Natural killer cell (primary cell): ENCODE data around the gene SPPL2A. TPM values are rescaled to one million over a fixed set of nuclear protein-coding genes. Genes with fewer than 3 reads are reported as not detected.

Experiments used
- ATAC-seq, 3 donors: fragments of 150-1000 bp in 2 of 3; fragments of 200-7000 bp in 1 of 3; cut with Tn5 transposase; 1 replicate in 1 of 3; 2 replicates in 2 of 3; pipeline ENCODE4 v1.10.0; 2021; ENCODE audit warnings: mild to moderate bottlenecking in 2 of 3, moderate library complexity in 2 of 3
- DNase-seq, 2 donors: peaks; one replicate each; pipeline versions ENCODE4 v3.0.0 to v3.0.0-alpha.2; 2013 to 2021; ENCODE audit warnings: mixed read lengths in 1 of 2
- H3K27ac ChIP-seq: one replicate; pipeline ENCODE4 v1.5.1; 2013; ENCODE audit warnings: mild to moderate bottlenecking, low read length
- H3K27me3 ChIP-seq: one replicate; pipeline ENCODE4 v1.6.1; 2013; ENCODE audit warnings: low read length; ENCODE audit not compliant: control insufficient read depth, insufficient read depth
- H3K36me3 ChIP-seq: one replicate; pipeline ENCODE4 v1.6.1; 2013; ENCODE audit warnings: low read length; ENCODE audit not compliant: control insufficient read depth, insufficient read depth
- H3K4me1 ChIP-seq: one replicate; pipeline ENCODE4 v1.6.1; 2013; ENCODE audit warnings: low read length; ENCODE audit not compliant: control insufficient read depth, insufficient read depth
- H3K4me3 ChIP-seq: one replicate; pipeline ENCODE4 v1.5.1; 2013; ENCODE audit warnings: low read length
- H3K9me3 ChIP-seq: one replicate; pipeline ENCODE4 v1.6.1; 2013; ENCODE audit warnings: low read length; ENCODE audit not compliant: control insufficient read depth, insufficient read depth
- H3K27ac Mint-ChIP-seq, 2 donors: one replicate each; pipeline ENCODE4 v1.8.0; 2022; ENCODE audit warnings: mild to moderate bottlenecking in 2 of 2, mixed read lengths in 2 of 2, moderate library complexity in 1 of 2
- H3K27me3 Mint-ChIP-seq, 2 donors: one replicate each; pipeline ENCODE4 v1.8.0; 2022; ENCODE audit warnings: low read depth in 2 of 2, mixed read lengths in 2 of 2
- H3K36me3 Mint-ChIP-seq: one replicate; pipeline ENCODE4 v1.8.0; 2022; ENCODE audit warnings: mixed read lengths
- H3K4me1 Mint-ChIP-seq, 2 donors: one replicate each; pipeline ENCODE4 v1.8.0; 2022; ENCODE audit warnings: mixed read lengths in 2 of 2
- H3K4me3 Mint-ChIP-seq: one replicate; pipeline ENCODE4 v1.8.0; 2022; ENCODE audit warnings: mild to moderate bottlenecking, moderate library complexity, mixed read lengths
- H3K9me3 Mint-ChIP-seq, 2 donors: one replicate each; pipeline ENCODE4 v1.8.0; 2022; ENCODE audit warnings: mixed read lengths in 2 of 2
- WGBS: methylation state at CpG from one replicate; pipeline ENCODE4 v1.1.7; 2013; ENCODE audit warnings: missing lambda C conversion rate; ENCODE audit not compliant: insufficient coverage; 5-methylcytosine and 5-hydroxymethylcytosine counted together
- intact Hi-C: fragments of 100-400 bp; cut with micrococcal nuclease; formaldehyde crosslinking; loops from one replicate; pipeline ENCODE4 v1.14.2; 2022
- total RNA-seq, 4 donors: library from RNA; stranded (reverse); fragments of 120-200 nt in 1 of 4; gene quantifications; one replicate each; pipeline versions ENCODE4 v1.2.3 to v1.2.4, GENCODE V29; 2013 to 2022
- TF ChIP-seq, protein P1 (sequence below): fragments of 200-600 bp; IDR thresholded peaks from one replicate; pipeline ENCODE4 v1.8.0; 2022; ENCODE audit warnings: antibody characterized with exemption

SPPL2A gene
- total RNA-seq, 3 donors from 2014 or later (not counting 1 experiment from before 2014, with no cell fraction given) = 104 to 122 (median 120) TPM

DNA sequence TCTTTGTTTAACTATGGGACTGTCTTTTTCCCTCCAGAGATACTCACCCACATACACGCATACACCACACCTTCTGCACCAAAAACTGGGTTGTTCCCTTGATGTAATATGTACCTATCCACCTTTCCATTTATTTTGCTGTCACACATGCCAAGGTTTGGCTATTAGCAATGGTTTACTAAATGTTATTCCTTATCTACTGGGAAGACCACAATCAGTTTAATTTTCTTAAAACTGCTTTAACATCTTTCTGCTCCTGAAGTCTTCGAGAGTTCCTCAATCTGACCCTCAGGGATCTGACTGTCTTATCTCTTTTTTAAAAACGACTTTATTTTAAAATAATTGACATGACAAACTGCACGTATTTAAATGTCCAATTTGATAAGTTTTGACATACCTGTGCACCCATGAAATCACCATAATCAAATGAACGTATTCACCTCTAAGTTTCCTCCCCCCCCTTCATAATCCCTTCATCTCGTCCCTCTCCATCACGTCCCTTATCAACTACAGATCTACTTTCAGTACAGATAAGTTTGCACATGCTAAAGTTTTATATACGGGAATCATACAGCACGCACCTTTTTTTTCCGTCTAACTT lies 78.1 kb downstream of the SPPL2A start:
- Mint-ChIP-seq H3K27ac (peak overlapping the region; percentile 97), H3K27me3 (no peaks in the 10 kb centered on the region), H3K4me3 (peak overlapping the region; percentile 99), H3K9me3 (no peaks in the 10 kb centered on the region), H3K36me3 (no peaks in the 10 kb centered on the region), H3K4me1 (peaks cover 41 to 49% of the 10 kb centered on the region in 2 donors)
- Histone ChIP-seq H3K27me3 (no peaks in the 10 kb centered on the region), H3K9me3 (no peaks in the 10 kb centered on the region), H3K36me3 (peaks cover 3% of the 10 kb centered on the region), H3K27ac (peak overlapping the region; percentile 94), H3K4me3 (peak overlapping the region; percentile 73), H3K4me1 (peaks cover 20% of the 10 kb centered on the region)
- intact Hi-C loops = loop anchor here (5.0 to 10.0 kb wide), 2 partner anchors 65 to 333 kb away; partner anchors contain the start of gene GABPB1
- TF ChIP-seq, protein P1, sequence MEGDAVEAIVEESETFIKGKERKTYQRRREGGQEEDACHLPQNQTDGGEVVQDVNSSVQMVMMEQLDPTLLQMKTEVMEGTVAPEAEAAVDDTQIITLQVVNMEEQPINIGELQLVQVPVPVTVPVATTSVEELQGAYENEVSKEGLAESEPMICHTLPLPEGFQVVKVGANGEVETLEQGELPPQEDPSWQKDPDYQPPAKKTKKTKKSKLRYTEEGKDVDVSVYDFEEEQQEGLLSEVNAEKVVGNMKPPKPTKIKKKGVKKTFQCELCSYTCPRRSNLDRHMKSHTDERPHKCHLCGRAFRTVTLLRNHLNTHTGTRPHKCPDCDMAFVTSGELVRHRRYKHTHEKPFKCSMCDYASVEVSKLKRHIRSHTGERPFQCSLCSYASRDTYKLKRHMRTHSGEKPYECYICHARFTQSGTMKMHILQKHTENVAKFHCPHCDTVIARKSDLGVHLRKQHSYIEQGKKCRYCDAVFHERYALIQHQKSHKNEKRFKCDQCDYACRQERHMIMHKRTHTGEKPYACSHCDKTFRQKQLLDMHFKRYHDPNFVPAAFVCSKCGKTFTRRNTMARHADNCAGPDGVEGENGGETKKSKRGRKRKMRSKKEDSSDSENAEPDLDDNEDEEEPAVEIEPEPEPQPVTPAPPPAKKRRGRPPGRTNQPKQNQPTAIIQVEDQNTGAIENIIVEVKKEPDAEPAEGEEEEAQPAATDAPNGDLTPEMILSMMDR = no peak
- no peak for ATAC-seq
- WGBS = 52% methylated on average over 10 of the region's 10 CpGs
- peak in 1 of 2 donors; percentile 14 for DNase-seq

DNA sequence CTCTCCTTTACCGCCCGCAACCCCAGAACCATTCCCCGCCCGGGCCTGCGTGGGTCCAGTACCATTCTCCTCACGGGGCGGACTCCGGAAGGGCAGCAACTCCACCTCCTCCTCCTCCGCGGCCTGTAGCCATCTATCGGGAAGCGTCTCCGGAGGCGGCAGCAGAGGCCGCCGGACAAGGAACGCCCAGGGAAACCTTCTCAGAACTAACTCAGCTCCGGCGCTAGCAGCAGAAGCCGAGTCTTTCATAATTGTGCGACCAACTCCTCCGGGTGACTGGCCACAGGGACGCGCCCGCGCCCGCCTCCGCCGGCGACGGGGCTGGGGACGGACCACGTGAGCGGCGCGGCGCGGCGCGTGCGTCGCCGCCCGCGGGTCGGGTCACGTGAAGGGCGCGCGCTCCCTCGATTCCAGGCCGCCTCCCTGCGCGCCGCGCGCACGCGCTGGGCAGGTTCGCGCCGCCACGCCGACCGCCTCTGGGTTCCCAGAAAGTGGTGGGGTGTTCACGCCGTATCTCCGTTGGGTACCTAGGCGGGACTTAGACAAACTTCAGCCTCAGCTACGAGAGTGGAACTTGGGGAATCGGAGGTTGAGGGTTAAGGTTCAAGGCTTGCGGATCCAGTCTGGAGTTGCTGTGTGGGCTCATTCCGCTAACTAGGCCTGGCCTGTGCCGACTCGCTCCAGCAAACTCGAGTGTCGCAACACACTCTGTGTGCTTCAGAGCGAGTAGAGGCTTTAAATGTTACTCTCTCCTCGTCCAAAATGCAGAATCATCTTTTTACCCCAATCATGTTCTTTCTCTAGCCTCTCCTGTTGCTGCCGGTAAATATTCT lies 78.8 kb downstream of the SPPL2A start, which contains the start of gene TRPM7:
TRPM7 (minus strand) TSS at position 329 of the 833 bp plus-strand sequence; CDS start at position 65, 264 bp downstream.
- H3K4me1 Mint-ChIP-seq = peaks cover 42 to 49% of the 10 kb centered on the region in 2 donors
- H3K4me1 ChIP-seq = peaks cover 20% of the 10 kb centered on the region
- H3K4me3 ChIP-seq = peak within 1 kb of the TSS; percentile 91
- WGBS = under 1% methylated on average over 80 of the region's 80 CpGs
- TF ChIP-seq, protein P1 = no peak
- peak; percentile 76 to 96 (median 88) for ATAC-seq
- H3K36me3 Mint-ChIP-seq = no peaks in the 10 kb centered on the region
- peak within 1 kb of the TSS; percentile 94 for H3K27ac ChIP-seq
- DNase-seq = peak; percentile 92 to 96
- peak within 1 kb of the TSS; percentile 99 for H3K4me3 Mint-ChIP-seq
- H3K9me3 ChIP-seq = no peaks in the 10 kb centered on the region
- no peaks in the 10 kb centered on the region for H3K27me3 Mint-ChIP-seq
- H3K27ac Mint-ChIP-seq = peak within 1 kb of the TSS; percentile 97
- H3K9me3 Mint-ChIP-seq = no peaks in the 10 kb centered on the region
- H3K27me3 ChIP-seq = no peaks in the 10 kb centered on the region
- intact Hi-C loops = loop anchor here (1.0 to 10.0 kb wide), 4 partner anchors 66 to 332 kb away; partner anchors contain the start of genes GABPB1 and SPPL2A
- H3K36me3 ChIP-seq = peaks cover 3% of the 10 kb centered on the region

DNA sequence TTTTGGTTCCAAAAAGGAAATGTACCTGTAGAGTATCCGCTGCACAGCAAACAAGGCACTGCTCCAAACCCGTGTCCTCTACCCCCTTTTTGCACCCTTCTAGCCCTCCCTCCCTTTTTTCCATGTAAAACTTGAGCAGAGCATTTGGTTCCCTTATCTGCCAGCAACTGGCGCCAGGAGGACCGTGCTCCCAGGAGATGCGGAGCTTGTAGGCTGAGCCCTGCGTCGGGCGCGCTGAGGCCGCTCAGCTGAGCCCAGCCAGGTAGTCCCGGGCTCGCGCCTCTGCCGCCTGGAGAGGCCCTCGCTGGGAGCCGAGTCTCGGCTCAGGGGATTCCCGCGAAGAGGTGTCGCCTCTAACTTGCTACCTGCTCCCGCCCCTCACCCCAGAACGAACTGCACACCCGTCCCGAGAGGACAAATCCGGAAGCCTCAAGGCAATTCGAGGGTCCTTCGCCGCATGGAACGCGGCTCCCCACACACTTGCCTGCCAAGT lies 79.5 kb downstream of the SPPL2A start:
- Mint-ChIP-seq H3K4me1 (peaks cover 48 to 55% of the 10 kb centered on the region in 2 donors), H3K4me3 (peak overlapping the region; percentile 99), H3K27me3 (no peaks in the 10 kb centered on the region), H3K9me3 (no peaks in the 10 kb centered on the region), H3K36me3 (no peaks in the 10 kb centered on the region), H3K27ac (peak overlapping the region; percentile 97)
- peaks cover 20% of the 10 kb centered on the region for H3K4me1 ChIP-seq
- under 1% methylated on average over 30 of the region's 30 CpGs for WGBS
- ATAC-seq (peak; percentile 72 to 78 (median 73)), DNase-seq (peak; percentile 68 to 91)
- TF ChIP-seq, protein P1 = no peak
- H3K27ac ChIP-seq = peak overlapping the region; percentile 91
- peaks cover 5% of the 10 kb centered on the region for H3K36me3 ChIP-seq
- no peaks in the 10 kb centered on the region for H3K9me3 ChIP-seq
- intact Hi-C loops = loop anchor here (1.0 to 10.0 kb wide), 4 partner anchors 66 to 331 kb away; partner anchors contain the start of genes GABPB1 and SPPL2A
- peak overlapping the region; percentile 91 for H3K4me3 ChIP-seq
- H3K27me3 ChIP-seq = no peaks in the 10 kb centered on the region
